ENCODE measurements around the gene VAMP7. TPM values are rescaled to one million over a fixed set of nuclear protein-coding genes. Genes with fewer than 3 reads are reported as not detected.

VAMP7 gene
- total RNA-seq, 2 donors from 2014 or later, result 26.5 to 38.7 TPM

- TF ChIP-seq CTCF (conservative IDR thresholded peaks at IDR 0.05), result no peak
- H3K4me1 Mint-ChIP-seq, result no peaks in the 10 kb centered on the region
- Histone ChIP-seq H3K36me3 (ENCODE audit: control insufficient read depth, insufficient read depth, low read length) (no peaks in the 10 kb centered on the region), H3K9ac (ENCODE audit: extremely low read depth, low read length, poor library complexity, severe bottlenecking) (no peak overlapping the region), H3K27ac (ENCODE audit: low read depth, low read length) (no peak overlapping the region), H3K4me3 (ENCODE audit: low read length) (no peak overlapping the region), H3K27me3 (ENCODE audit: control insufficient read depth, insufficient read depth, low read length, poor library complexity, severe bottlenecking) (no peaks in the 10 kb centered on the region), H3K9me3 (ENCODE audit: control insufficient read depth, low read length) (peaks cover 40% of the 10 kb centered on the region), H3K4me1 (ENCODE audit: control insufficient read depth, insufficient read depth, low read length) (no peaks in the 10 kb centered on the region)
- peaks cover 3% of the 10 kb centered on the region for H3K36me3 Mint-ChIP-seq (ENCODE audit: low read depth)
- H3K4me3 Mint-ChIP-seq, result no peak overlapping the region
- peaks cover 73% of the 10 kb centered on the region for H3K9me3 Mint-ChIP-seq
- H3K27me3 Mint-ChIP-seq (ENCODE audit: insufficient read depth), result no peaks in the 10 kb centered on the region
- no peak for DNase-seq
- H3K27ac Mint-ChIP-seq, result no peak overlapping the region
- 66% methylated on average over 3 of the region's 4 CpGs; no CpG with 5 or more reads in 1 of the 2 experiments for WGBS, 2 experiments (ENCODE audit: insufficient coverage in 1 of 2, insufficient read length in 1 of 2)
These were observed 13.3 kb upstream of the VAMP7 start for GRCh38 chrX:155867821-155868220.

- no peaks in the 10 kb centered on the region for H3K4me1 ChIP-seq (ENCODE audit: control insufficient read depth, insufficient read depth, low read length)
- H3K27ac ChIP-seq (ENCODE audit: low read depth, low read length), result no peak overlapping the region
- Mint-ChIP-seq H3K9me3 (peaks cover 61% of the 10 kb centered on the region), H3K36me3 (ENCODE audit: low read depth) (peaks cover 1% of the 10 kb centered on the region), H3K4me3 (no peak overlapping the region), H3K27ac (no peak overlapping the region), H3K27me3 (ENCODE audit: insufficient read depth) (no peaks in the 10 kb centered on the region), H3K4me1 (no peaks in the 10 kb centered on the region)
- H3K9ac ChIP-seq (ENCODE audit: extremely low read depth, low read length, poor library complexity, severe bottlenecking), result no peak overlapping the region
- H3K4me3 ChIP-seq (ENCODE audit: low read length), result no peak overlapping the region
- H3K27me3 ChIP-seq (ENCODE audit: control insufficient read depth, insufficient read depth, low read length, poor library complexity, severe bottlenecking), result no peaks in the 10 kb centered on the region
- H3K9me3 ChIP-seq (ENCODE audit: control insufficient read depth, low read length), result peaks cover 26% of the 10 kb centered on the region
- DNase-seq, result no peak
- H3K36me3 ChIP-seq (ENCODE audit: control insufficient read depth, insufficient read depth, low read length), result no peaks in the 10 kb centered on the region
- TF ChIP-seq CTCF (conservative IDR thresholded peaks at IDR 0.05), result no peak
These were observed 10.2 kb upstream of the VAMP7 start for GRCh38 chrX:155870958-155871357.

GRCh38 chrX:155871934-155872333, 9.2 kb upstream of the VAMP7 start:
- Histone ChIP-seq H3K27me3 (ENCODE audit: control insufficient read depth, insufficient read depth, low read length, poor library complexity, severe bottlenecking) (no peaks in the 10 kb centered on the region), H3K4me1 (ENCODE audit: control insufficient read depth, insufficient read depth, low read length) (no peaks in the 10 kb centered on the region), H3K9ac (ENCODE audit: extremely low read depth, low read length, poor library complexity, severe bottlenecking) (no peak overlapping the region), H3K4me3 (ENCODE audit: low read length) (no peak overlapping the region), H3K27ac (ENCODE audit: low read depth, low read length) (no peak overlapping the region), H3K9me3 (ENCODE audit: control insufficient read depth, low read length) (peaks cover 19% of the 10 kb centered on the region), H3K36me3 (ENCODE audit: control insufficient read depth, insufficient read depth, low read length) (no peaks in the 10 kb centered on the region)
- H3K4me3 Mint-ChIP-seq, result no peak overlapping the region
- H3K4me1 Mint-ChIP-seq, result no peaks in the 10 kb centered on the region
- H3K27ac Mint-ChIP-seq, result no peak overlapping the region
- no peak for DNase-seq
- peaks cover 58% of the 10 kb centered on the region for H3K9me3 Mint-ChIP-seq
- no peaks in the 10 kb centered on the region for H3K27me3 Mint-ChIP-seq (ENCODE audit: insufficient read depth)
- H3K36me3 Mint-ChIP-seq (ENCODE audit: low read depth), result peaks cover 1% of the 10 kb centered on the region
- no peak for TF ChIP-seq CTCF (conservative IDR thresholded peaks at IDR 0.05)
